Measurements from ENCODE around the gene SF3A1. TPM values are rescaled to one million over a fixed set of nuclear protein-coding genes. Genes with fewer than 3 reads are reported as not detected.

Gene SF3A1
- total RNA-seq, 2 experiments from 2014 or later = 243 to 244 TPM

DNA sequence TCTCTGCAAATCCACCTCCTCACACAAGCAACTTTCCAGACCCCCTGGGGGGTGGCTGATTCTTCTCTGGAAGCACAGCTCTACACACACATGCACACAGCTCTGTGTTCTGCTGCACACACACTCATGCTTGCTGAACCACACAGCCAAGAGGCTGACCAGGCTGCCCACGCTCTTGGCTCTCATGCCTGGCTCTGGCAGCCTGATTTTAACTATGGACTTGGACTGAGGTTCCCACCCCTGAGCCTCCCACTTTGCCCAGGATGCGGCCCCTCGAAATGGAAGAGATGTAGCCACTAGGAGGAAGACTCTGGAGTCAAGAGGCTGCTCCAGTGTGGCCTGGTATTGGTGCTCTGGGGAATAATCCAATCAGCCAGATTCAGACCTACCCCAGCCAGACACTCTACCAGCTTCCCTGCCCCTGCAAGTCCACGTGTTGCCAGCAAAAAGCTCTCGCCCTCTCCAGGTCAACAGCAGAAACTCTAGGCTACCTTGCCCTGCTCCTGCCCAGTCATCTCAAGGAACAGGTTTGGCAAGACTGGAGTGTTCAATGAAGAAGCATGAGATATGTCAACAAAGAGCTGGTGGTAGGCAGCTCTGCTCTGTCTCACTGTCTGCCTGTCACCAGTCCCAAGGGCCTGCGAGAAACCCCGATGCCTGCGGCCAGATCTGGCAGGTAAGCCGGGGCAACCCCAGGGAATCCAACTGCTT is 58.5 kb downstream of the SF3A1 start:
- no peaks in the 10 kb centered on the region for H3K27me3 Mint-ChIP-seq
- H3K9me3 Mint-ChIP-seq = no peaks in the 10 kb centered on the region
- H3K36me3 Mint-ChIP-seq = peaks cover 34% of the 10 kb centered on the region
- H3K27ac Mint-ChIP-seq = peak overlapping the region; percentile 77
- H3K4me3 Mint-ChIP-seq = no peak overlapping the region
- H3K4me1 Mint-ChIP-seq = peaks cover 81% of the 10 kb centered on the region
- DNase-seq = no peak

DNA sequence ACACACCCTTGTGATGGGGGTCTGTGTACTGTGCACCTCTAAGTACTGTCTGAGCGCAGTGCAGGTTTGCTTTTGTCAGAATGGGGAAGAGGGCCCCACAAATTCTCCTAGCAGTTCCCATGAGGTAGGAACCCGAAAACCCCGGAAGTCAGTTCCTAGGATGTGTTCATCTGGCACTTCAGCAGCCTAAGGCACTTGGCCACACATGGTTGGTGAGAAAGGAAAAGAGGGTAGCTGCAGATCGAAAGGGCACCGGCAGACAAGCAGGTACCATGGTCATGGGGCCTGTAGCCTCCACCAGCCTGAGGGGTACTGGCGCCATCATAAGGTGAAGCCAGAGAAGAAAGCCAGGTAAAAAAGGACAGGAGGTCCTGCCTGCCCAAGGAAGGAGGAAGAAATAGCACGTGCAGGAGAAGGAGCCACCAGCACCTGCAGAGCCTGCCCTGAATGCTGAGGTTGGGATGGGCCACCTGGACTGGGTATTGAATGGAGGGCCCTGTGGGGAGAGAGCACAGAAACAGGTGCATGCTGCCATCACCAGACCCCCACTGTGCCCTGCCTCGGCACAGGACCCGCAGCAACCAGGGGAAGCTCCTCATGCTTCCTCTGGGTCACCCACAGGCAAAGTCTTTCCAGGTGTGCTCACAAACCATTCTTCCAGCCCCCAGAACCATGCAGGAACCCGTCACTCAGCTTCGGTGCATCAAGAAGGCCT is 59.3 kb downstream of the SF3A1 start:
- DNase-seq = no peak
- Mint-ChIP-seq H3K27me3 (no peaks in the 10 kb centered on the region), H3K27ac (peak overlapping the region; percentile 77), H3K4me3 (no peak overlapping the region), H3K9me3 (no peaks in the 10 kb centered on the region), H3K4me1 (peaks cover 74% of the 10 kb centered on the region), H3K36me3 (peaks cover 30% of the 10 kb centered on the region)

DNA sequence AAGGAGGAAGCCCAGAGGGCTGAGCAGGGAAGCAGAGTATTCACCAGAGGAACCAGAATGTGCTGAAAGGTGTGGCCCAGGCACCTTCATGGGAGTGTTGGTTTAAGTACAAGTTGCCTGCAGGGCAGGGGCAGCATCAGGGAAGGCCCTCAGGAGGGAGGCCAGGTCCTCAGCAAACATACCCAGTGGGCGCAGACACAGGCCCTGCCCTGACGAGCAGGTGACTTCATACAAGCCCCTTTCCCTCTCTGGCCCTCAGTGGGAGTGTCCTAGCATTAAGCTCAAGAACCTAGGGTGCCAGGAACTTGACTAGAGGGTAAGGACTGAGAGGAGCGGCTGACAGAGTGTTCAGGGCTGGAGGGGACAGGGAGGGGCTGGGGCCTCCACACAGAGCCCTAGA is 59.9 kb downstream of the SF3A1 start:
- H3K36me3 Mint-ChIP-seq = peaks cover 25% of the 10 kb centered on the region
- DNase-seq = no peak
- no peaks in the 10 kb centered on the region for H3K9me3 Mint-ChIP-seq
- no peaks in the 10 kb centered on the region for H3K27me3 Mint-ChIP-seq
- no peak overlapping the region for H3K4me3 Mint-ChIP-seq
- peak overlapping the region; percentile 77 for H3K27ac Mint-ChIP-seq
- H3K4me1 Mint-ChIP-seq = peaks cover 68% of the 10 kb centered on the region

DNA sequence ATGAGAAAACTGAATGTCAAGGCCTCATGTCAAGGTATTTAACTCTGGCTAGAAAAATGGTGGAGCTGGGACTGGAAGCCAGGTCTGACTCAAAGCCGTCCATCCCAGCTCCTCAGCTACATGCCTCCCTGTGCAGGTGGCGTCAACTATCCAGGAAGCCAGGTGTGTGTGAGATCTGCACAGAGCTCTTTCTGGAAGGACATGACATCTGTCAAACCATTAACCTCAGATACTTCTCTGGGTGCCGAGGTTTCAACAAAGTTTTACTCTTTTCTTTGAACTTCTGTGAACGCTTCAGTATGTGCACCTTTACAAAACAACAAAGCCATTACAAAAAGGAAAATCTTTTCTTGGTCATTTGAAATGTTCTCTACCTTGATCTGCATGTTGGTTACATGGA is 60.4 kb downstream of the SF3A1 start:
- Mint-ChIP-seq H3K36me3 (peaks cover 21% of the 10 kb centered on the region), H3K4me3 (no peak overlapping the region), H3K9me3 (no peaks in the 10 kb centered on the region), H3K4me1 (peaks cover 63% of the 10 kb centered on the region), H3K27me3 (no peaks in the 10 kb centered on the region), H3K27ac (peak overlapping the region; percentile 77)
- DNase-seq = no peak

DNA sequence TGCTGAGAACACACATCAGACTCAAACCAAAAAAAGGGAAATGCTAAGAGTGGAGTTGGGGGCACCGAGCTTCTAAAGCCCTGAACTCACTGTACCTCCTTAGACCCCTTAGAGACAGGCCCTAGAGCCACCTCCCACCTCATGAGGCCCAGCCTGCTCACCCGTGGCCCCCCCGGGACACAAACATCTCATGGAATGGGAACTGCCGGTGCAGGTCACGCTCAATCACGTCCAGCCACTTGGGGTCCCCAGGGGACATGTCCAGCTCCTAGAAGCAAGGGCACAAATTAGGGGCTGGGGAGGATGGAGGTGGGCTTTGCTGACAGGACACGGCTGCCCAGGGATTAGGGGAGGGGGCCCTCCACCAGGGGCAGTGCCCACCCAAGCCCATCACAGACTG is 61.1 kb downstream of the SF3A1 start:
- Mint-ChIP-seq H3K9me3 (no peaks in the 10 kb centered on the region), H3K27ac (peak overlapping the region; percentile 77)

DNA sequence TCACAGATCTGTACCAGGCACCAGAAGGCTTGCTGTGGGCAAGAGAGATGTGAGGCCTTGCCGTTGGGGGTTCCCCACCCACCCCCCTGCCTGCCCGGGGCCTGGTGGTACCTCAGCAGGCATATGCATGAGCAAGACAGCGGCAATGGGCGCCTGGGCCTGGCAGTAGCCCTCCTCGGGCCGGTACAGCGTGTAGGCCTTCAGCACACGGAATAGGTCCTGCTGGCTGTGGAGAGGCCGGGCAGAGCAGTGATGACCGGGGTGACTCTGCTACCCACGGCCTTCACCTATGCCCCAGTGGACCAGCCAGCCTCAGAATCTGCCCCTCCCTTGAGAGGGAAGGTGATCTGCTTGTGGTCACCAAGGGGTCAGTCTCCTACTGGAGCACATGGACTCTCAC is 61.9 kb downstream of the SF3A1 start:
- no peaks in the 10 kb centered on the region for H3K27me3 Mint-ChIP-seq
- no peak overlapping the region for H3K27ac Mint-ChIP-seq

More for the DNA sequence above, 61.1 kb downstream of the SF3A1 start:
- H3K36me3 Mint-ChIP-seq = peaks cover 18% of the 10 kb centered on the region
- DNase-seq = no peak
- H3K27me3 Mint-ChIP-seq = no peaks in the 10 kb centered on the region
- peaks cover 58% of the 10 kb centered on the region for H3K4me1 Mint-ChIP-seq
- H3K4me3 Mint-ChIP-seq = no peak overlapping the region

DNA sequence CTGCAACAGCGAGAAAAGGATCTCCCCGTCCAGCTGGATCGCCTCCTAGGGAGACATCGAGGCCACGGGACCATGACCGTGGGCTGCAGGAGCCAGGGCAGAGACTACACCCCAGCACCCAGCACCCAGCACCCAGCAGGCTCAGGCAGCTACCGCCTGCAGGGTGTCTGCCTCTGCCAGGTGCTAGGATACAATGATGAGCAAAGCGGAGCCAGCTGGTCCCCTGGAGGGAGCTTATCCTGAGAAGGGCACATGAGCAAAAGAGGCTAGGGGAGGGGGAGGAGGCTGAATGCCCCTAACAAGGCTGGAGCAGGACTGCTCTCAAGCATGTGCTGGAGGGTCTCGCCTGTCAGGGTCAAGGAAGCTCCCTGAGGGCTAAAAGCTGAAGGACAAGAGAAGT is 62.6 kb downstream of the SF3A1 start:
- peaks cover 57% of the 10 kb centered on the region for H3K4me1 Mint-ChIP-seq
- no peak for DNase-seq

More for the DNA sequence above, 61.9 kb downstream of the SF3A1 start:
- Mint-ChIP-seq H3K9me3 (no peaks in the 10 kb centered on the region), H3K36me3 (peaks cover 16% of the 10 kb centered on the region), H3K4me1 (peaks cover 59% of the 10 kb centered on the region), H3K4me3 (no peak overlapping the region)
- no peak for DNase-seq

DNA sequence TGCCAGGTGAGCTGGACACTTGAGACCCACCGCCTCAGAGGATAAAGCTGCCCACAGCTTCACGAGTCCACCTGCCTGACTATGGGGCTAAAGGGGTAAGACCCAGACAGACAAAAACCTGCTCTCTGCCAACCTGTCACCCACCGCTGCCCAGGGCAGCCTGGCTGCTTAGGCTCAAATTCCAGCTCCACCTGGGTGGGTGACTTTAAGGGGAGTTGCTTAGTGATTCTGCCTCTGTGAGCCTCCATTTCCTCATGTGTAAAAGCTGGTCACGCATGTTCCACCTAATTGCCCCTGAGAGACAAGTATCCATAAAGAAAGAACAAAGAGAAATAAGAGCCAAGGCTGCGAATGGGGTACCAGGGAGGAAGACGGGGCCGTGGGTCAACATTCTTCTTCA is 63.7 kb downstream of the SF3A1 start:
- Mint-ChIP-seq H3K4me3 (no peak overlapping the region), H3K9me3 (no peaks in the 10 kb centered on the region), H3K36me3 (peaks cover 7% of the 10 kb centered on the region), H3K27me3 (no peaks in the 10 kb centered on the region), H3K4me1 (peaks cover 52% of the 10 kb centered on the region), H3K27ac (no peak overlapping the region)
- no peak for DNase-seq

More for the DNA sequence above, 62.6 kb downstream of the SF3A1 start:
- Mint-ChIP-seq H3K27ac (peak overlapping the region; percentile 16), H3K9me3 (no peaks in the 10 kb centered on the region), H3K36me3 (peaks cover 15% of the 10 kb centered on the region), H3K27me3 (no peaks in the 10 kb centered on the region), H3K4me3 (no peak overlapping the region)

DNA sequence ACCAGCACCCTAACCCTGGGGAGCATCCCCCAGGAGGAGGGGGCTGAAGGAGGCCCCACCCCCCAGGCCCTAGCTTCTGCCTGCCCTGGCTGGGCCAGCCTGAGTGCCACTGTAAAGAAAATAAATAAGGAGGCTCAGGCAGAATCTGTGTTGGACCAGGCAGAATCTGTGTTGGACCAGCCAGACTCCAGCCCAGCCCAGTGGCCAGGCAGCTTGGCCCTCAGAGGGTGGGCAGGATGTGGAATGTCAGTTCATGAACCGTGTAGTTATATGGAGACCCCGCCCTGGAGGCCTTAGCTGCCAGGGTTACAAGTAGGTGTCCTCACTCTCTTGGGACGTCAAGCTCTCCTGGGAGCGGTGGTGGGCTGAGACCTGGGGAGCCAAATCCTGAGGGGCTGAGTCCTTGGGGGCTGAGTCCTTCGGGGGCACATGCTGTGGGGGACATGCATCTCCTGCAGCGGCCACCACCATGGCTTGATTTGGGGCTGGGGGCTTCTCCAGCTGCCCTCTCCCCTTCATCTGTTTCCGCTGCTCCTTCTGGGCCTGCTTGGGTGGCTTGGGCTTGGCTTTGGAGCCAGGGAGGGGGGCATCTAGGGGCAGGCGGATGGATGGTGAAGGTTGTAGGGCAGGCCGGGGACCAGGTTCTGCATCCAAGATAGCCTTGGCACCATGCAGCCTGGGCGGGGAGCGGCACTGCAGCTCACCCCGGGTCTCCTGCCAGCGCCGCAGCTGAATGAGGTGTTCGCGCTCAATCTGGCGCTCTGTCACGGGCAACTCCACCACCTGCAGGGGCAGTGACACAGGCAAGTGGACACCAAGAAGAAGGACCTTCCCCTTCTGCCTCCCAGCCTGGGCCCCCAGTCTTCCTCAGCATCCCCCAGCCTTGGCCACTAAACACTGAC is 64.4 kb downstream of the SF3A1 start:
- Mint-ChIP-seq H3K36me3 (peaks cover 3% of the 10 kb centered on the region), H3K27me3 (no peaks in the 10 kb centered on the region), H3K27ac (no peak overlapping the region), H3K9me3 (no peaks in the 10 kb centered on the region), H3K4me3 (no peak overlapping the region), H3K4me1 (peaks cover 45% of the 10 kb centered on the region)
- no peak for DNase-seq

DNA sequence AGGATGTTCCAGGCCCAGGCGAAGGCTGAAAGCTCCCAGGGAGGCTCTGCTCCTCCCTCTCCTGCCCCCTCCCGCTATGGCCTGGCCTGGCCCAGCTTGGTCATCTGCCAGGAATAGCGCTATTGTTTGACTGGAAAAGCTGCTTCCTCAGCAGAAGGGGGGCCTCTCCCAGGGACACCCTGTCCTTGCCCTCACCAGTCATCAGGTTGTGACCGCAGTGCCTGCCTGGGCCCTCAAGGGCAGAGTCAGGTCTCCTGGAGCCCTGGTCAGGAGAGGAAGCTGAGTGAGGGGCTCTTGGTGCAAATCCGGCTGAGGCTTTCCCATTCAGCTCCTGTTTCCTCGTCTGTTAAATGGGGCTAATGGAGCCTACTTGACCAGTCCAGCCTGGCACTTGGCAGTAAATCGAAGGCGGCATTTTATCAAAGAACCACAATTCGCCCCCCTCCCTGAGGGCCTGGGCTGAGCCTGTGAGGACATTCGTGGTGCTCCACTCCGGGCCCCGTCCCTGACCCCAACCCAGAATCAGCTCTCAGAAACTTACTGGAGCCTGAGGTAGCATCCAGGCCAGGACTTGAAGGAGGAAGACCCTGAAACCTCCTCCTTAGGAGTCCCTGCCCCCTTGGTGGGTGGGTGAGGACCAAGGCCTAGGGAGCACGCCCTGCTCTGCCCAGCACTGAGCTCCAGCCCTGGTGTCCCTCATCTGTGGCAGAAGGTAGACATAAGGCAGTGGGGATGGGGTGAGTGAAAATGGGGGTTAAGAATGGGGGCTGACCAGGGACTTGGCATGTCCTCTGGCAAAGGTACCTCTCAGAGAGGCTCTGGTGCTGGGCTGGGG is 65.4 kb downstream of the SF3A1 start:
- Mint-ChIP-seq H3K36me3 (no peaks in the 10 kb centered on the region), H3K27ac (peak overlapping the region; percentile 42), H3K27me3 (no peaks in the 10 kb centered on the region), H3K4me1 (peaks cover 39% of the 10 kb centered on the region), H3K9me3 (no peaks in the 10 kb centered on the region), H3K4me3 (no peak overlapping the region)
- DNase-seq = no peak

DNA sequence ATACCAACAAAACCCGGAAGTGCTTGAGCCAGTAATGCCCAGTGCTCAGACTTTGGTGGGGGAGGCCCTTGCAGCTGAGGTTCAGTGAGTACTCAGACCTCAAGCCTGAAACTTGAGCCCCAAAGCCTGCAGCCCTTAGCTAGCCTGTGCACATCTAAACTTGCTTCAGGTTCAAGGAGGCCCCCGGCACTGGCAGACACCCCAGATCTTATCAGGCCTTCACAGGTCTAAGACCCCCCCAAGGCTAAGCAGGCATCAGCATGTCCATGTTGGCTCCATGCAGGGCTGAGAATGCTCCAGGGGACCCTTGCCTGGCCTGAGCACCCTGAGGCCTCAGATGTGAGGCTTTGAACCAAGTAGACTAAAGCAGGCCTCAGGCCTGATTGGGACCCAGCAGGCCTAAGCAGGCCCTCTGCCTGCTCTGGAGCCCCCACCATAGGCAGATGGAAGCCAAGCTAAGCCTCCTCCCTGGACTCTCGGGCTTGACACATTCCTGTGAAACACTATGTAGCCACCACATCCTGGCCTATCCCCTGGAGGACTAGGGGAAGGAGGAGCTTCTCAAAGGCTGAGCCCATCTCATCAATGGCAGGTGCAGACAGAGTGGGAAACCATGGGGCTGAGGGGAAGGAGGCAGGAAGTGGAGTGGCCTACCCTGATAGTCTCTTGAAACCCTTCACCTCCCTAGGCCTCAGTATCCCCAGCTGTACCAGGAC is 66.2 kb downstream of the SF3A1 start:
- Mint-ChIP-seq H3K4me3 (peak overlapping the region; percentile 78), H3K27ac (peak overlapping the region; percentile 42), H3K9me3 (no peaks in the 10 kb centered on the region), H3K27me3 (no peaks in the 10 kb centered on the region), H3K4me1 (peaks cover 31% of the 10 kb centered on the region), H3K36me3 (no peaks in the 10 kb centered on the region)
- DNase-seq = no peak

DNA sequence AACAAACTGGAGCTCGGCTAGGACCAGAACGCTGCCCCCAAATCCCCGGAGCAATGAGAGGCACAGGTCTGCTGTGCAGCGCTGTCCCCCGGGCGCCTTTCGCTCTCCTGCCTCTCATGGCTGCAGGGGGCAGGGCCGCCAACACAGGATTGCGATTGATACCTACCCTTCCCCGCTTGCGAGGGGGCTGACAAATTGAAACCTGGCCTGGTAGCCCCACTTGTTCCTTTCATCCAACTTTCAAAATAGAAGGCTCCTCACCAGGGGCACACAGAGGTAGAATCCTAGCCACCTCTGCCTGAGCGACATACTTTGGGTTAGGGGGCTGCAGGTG is 66.7 kb downstream of the SF3A1 start:
- Mint-ChIP-seq H3K9me3 (no peaks in the 10 kb centered on the region), H3K4me3 (peak overlapping the region; percentile 78), H3K36me3 (no peaks in the 10 kb centered on the region), H3K27ac (peak overlapping the region; percentile 42), H3K27me3 (no peaks in the 10 kb centered on the region), H3K4me1 (peaks cover 28% of the 10 kb centered on the region)
- DNase-seq = no peak

DNA sequence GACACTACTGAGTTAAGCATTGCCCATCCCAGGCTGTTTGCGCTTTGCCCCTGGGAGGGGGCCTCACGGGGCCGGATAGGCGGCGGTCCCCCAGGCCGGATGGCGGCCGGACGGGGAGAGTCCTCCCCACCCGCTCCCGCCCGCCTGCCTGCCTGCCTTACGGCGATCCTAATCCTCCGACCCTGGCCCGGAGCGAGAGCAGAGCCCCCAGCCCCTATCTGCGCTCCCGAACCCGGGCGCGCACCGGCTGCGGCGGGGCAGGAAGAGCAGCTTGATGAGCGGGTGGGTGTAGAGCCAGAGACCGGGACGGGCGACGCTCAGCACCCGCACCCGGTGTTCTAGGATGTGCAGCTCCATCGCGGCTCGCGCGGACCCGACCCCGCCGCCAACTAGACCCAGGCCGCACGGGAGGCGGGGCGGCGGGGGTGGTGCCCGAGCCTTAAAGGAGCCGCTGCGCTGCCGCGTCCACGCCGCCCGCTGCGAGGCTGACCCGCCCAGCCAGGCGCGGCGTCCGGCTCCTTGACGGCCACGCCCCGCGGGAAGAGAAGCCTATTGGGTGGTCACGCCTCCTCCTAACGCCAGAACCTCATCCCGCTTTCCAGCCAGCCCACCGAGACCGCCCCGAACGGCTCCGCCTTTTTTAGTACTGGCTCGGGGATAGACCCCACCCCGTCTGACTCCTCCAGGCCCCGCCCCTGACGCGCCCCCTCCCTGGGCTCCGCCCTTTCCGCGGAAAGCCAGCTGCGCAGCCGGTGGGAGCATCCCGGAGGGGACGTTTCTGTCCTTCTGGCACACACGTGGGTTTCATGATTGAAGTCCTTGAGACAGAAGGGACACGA is 67.3 kb downstream of the SF3A1 start, which contains the start of gene CASTOR1:
TSS of gene CASTOR1 (minus strand) at position 365 of the 839 bp plus-strand sequence. CDS start at position 357, 8 bp downstream.
- H3K4me3 Mint-ChIP-seq = peak within 1 kb of the TSS; percentile 78
- no peaks in the 10 kb centered on the region for H3K36me3 Mint-ChIP-seq
- no peaks in the 10 kb centered on the region for H3K9me3 Mint-ChIP-seq
- no peaks in the 10 kb centered on the region for H3K27me3 Mint-ChIP-seq
- peak within 1 kb of the TSS; percentile 42 for H3K27ac Mint-ChIP-seq
- DNase-seq = peak; percentile 89
- H3K4me1 Mint-ChIP-seq = peaks cover 27% of the 10 kb centered on the region

All from activated naive CD8-positive, alpha-beta T cell treated with anti-CD3 and anti-CD28 coated beads for 36 hours (primary cell).